ENCODE results near the gene UBQLN3. TPM values are rescaled to one million over a fixed set of nuclear protein-coding genes. Genes with fewer than 3 reads are reported as not detected.

The UBQLN3 gene
- total RNA-seq, 1 donor from 2014 or later = not detected

- no peak overlapping the region for H3K27ac Mint-ChIP-seq (ENCODE audit: unreplicated experiment)
- DNase-seq (ENCODE audit: low read depth) = no peak
Measured at GRCh38 chr11:5460983-5461621, 48.7 kb downstream of the UBQLN3 start.

More at GRCh38 chr11:5460983-5461621, 48.7 kb downstream of the UBQLN3 start:
- Histone ChIP-seq H2AFZ (ENCODE audit: low read depth, low read length) (no peak overlapping the region), H3K4me1 (ENCODE audit: insufficient read depth, low read length) (no peaks in the 10 kb centered on the region), H3K27ac (ENCODE audit: low read depth, low read length) (no peak overlapping the region), H3K9me3 (ENCODE audit: insufficient read depth, low read depth, low read length) (no peaks in the 10 kb centered on the region), H3K4me2 (ENCODE audit: low read length) (no peak overlapping the region), H4K20me1 (ENCODE audit: insufficient read depth, low read length) (no peaks in the 10 kb centered on the region), H3K36me3 (ENCODE audit: insufficient read depth, low read length) (no peaks in the 10 kb centered on the region), H3K9ac (ENCODE audit: low read length) (no peak overlapping the region), H3K79me2 (ENCODE audit: insufficient read depth, low read length) (no peaks in the 10 kb centered on the region), H3K4me3 (ENCODE audit: insufficient read depth, low read depth, low read length) (no peak overlapping the region), H3K27me3 (ENCODE audit: insufficient read depth, low read length) (no peaks in the 10 kb centered on the region)
- Mint-ChIP-seq H3K4me1 (ENCODE audit: low read depth, unreplicated experiment) (no peaks in the 10 kb centered on the region), H3K9me3 (ENCODE audit: unreplicated experiment) (no peaks in the 10 kb centered on the region), H3K4me3 (ENCODE audit: unreplicated experiment) (no peak overlapping the region), H3K36me3 (ENCODE audit: low read depth, unreplicated experiment) (no peaks in the 10 kb centered on the region), H3K27me3 (ENCODE audit: low read depth, unreplicated experiment) (no peaks in the 10 kb centered on the region)
- TF ChIP-seq CTCF (IDR thresholded peaks at IDR 0.05; ENCODE audit: insufficient read depth, low read depth, low read length) (no peak), EZH2 (IDR thresholded peaks at IDR 0.05; ENCODE audit: insufficient read depth, low read length) (no peak)
- FAIRE-seq = no peak

Other genes with a start within 250 kb of the UBQLN3 start
- gene HBE1, start 240.0 kb downstream of the UBQLN3 start, total RNA-seq = not detected in 2 replicates
- not detected in 2 replicates for gene OR51B4, start 208.0 kb downstream of the UBQLN3 start, total RNA-seq
- gene OR51B2, start 185.7 kb downstream of the UBQLN3 start, total RNA-seq = not detected in 2 replicates
- not detected in 2 replicates for gene OR51B5, start 166.4 kb downstream of the UBQLN3 start, total RNA-seq
- not detected in 2 replicates for gene OR51B6, start 158.4 kb downstream of the UBQLN3 start, total RNA-seq
- not detected in 2 replicates for gene OR51M1, start 126.1 kb downstream of the UBQLN3 start, total RNA-seq
- not detected in 2 replicates for gene OR51Q1, start 87.8 kb downstream of the UBQLN3 start, total RNA-seq
- not detected in 2 replicates for gene OR51I1, start 68.4 kb downstream of the UBQLN3 start, total RNA-seq
- not detected in 2 replicates for gene OR51I2, start 60.6 kb downstream of the UBQLN3 start, total RNA-seq
- gene OR52D1, start 21.3 kb downstream of the UBQLN3 start, total RNA-seq = not detected in 2 replicates
- 0.27 TPM in 1 of 2 replicates, not detected in the other for gene UBQLNL, start 6.7 kb upstream of the UBQLN3 start, total RNA-seq
- not detected in 2 replicates for gene OR52H1, start 38.6 kb upstream of the UBQLN3 start, total RNA-seq
- not detected in 2 replicates for gene OR52B6, start 70.9 kb upstream of the UBQLN3 start, total RNA-seq
- 17.6 and 23.9 TPM in 2 replicates for gene TRIM6, start 86.7 kb upstream of the UBQLN3 start, total RNA-seq
- gene TRIM34, start 115.0 kb upstream of the UBQLN3 start, total RNA-seq = 1.2 and 4.6 TPM in 2 replicates
- 45.3 and 55.6 TPM in 2 replicates for gene TRIM5, start 175.1 kb upstream of the UBQLN3 start, total RNA-seq
- gene TRIM22, start 179.8 kb upstream of the UBQLN3 start, total RNA-seq = 167 and 205 TPM in 2 replicates
- not detected in 2 replicates for gene OR56B1, start 226.5 kb upstream of the UBQLN3 start, total RNA-seq
- gene OR52N4, start 244.3 kb upstream of the UBQLN3 start, total RNA-seq = not detected in 2 replicates